ENCODE measurements around the gene CEP20. TPM values are rescaled to one million over a fixed set of nuclear protein-coding genes. Genes with fewer than 3 reads are reported as not detected.

The CEP20 gene
- total RNA-seq, 1 experiment from 2014 or later, result 52.4 TPM

- Mint-ChIP-seq H3K9me3 (ENCODE audit: low read depth, unreplicated experiment) (no peaks in the 10 kb centered on the region), H3K36me3 (ENCODE audit: insufficient read depth, unreplicated experiment) (no peaks in the 10 kb centered on the region), H3K4me1 (ENCODE audit: low read depth, unreplicated experiment) (no peaks in the 10 kb centered on the region), H3K27ac (ENCODE audit: unreplicated experiment) (no peak overlapping the region), H3K4me3 (ENCODE audit: low read depth, unreplicated experiment) (no peak overlapping the region), H3K27me3 (ENCODE audit: unreplicated experiment) (no peaks in the 10 kb centered on the region)
- no peak for TF ChIP-seq CTCF (IDR thresholded peaks at IDR 0.05; ENCODE audit: unreplicated experiment)
- intact Hi-C loops (cut with micrococcal nuclease; ENCODE audit: unreplicated experiment), result loop anchor here (5.0 kb wide), 1 partner anchor 46 kb away; the partner anchor contains the start of gene CEP20
- BruUV-seq (replicated peaks), result no TSS peak
- no peak for DNase-seq
- CTCF ChIA-PET, result no interaction called here
Measured at GRCh38 chr16:15932939-15933338, 44.5 kb upstream of the CEP20 start.

- no peaks in the 10 kb centered on the region for H3K27me3 Mint-ChIP-seq (ENCODE audit: unreplicated experiment)
- H3K9me3 Mint-ChIP-seq (ENCODE audit: low read depth, unreplicated experiment), result no peaks in the 10 kb centered on the region
- CTCF ChIA-PET, result interaction anchor here (0.7 kb wide), 2 partner anchors 88 to 261 kb away, joined by 3 read pairs; no protein-coding TSS in a partner anchor
- intact Hi-C loops (cut with micrococcal nuclease; ENCODE audit: unreplicated experiment), result no loop called here
- BruUV-seq (replicated peaks), result no TSS peak
- no peaks in the 10 kb centered on the region for H3K4me1 Mint-ChIP-seq (ENCODE audit: low read depth, unreplicated experiment)
- TF ChIP-seq CTCF (IDR thresholded peaks at IDR 0.05; ENCODE audit: unreplicated experiment), result no peak
- H3K4me3 Mint-ChIP-seq (ENCODE audit: low read depth, unreplicated experiment), result no peak overlapping the region
- H3K36me3 Mint-ChIP-seq (ENCODE audit: insufficient read depth, unreplicated experiment), result no peaks in the 10 kb centered on the region
- no peak for DNase-seq
- H3K27ac Mint-ChIP-seq (ENCODE audit: unreplicated experiment), result no peak overlapping the region
Measured at GRCh38 chr16:15928261-15929104, 40.1 kb upstream of the CEP20 start.

- BruUV-seq (replicated peaks), result no TSS peak
- CTCF ChIA-PET, result interaction anchor here (0.6 kb wide), 1 partner anchor 373 kb away, joined by 5 read pairs; no protein-coding TSS in a partner anchor
Measured at GRCh38 chr16:15925631-15926030, 37.2 kb upstream of the CEP20 start.

GRCh38 chr16:15924996-15925395 is 36.6 kb upstream of the CEP20 start:
- DNase-seq, result no peak
- intact Hi-C loops (cut with micrococcal nuclease; ENCODE audit: unreplicated experiment), result no loop called here
- Mint-ChIP-seq H3K4me1 (ENCODE audit: low read depth, unreplicated experiment) (peaks cover 10% of the 10 kb centered on the region), H3K27me3 (ENCODE audit: unreplicated experiment) (no peaks in the 10 kb centered on the region), H3K9me3 (ENCODE audit: low read depth, unreplicated experiment) (no peaks in the 10 kb centered on the region), H3K4me3 (ENCODE audit: low read depth, unreplicated experiment) (no peak overlapping the region), H3K27ac (ENCODE audit: unreplicated experiment) (no peak overlapping the region), H3K36me3 (ENCODE audit: insufficient read depth, unreplicated experiment) (no peaks in the 10 kb centered on the region)
- no TSS peak for BruUV-seq (replicated peaks)
- no peak for TF ChIP-seq CTCF (IDR thresholded peaks at IDR 0.05; ENCODE audit: unreplicated experiment)
- CTCF ChIA-PET, result no interaction called here

More at GRCh38 chr16:15925631-15926030, 37.2 kb upstream of the CEP20 start:
- H3K27me3 Mint-ChIP-seq (ENCODE audit: unreplicated experiment), result no peaks in the 10 kb centered on the region
- no peak overlapping the region for H3K4me3 Mint-ChIP-seq (ENCODE audit: low read depth, unreplicated experiment)
- intact Hi-C loops (cut with micrococcal nuclease; ENCODE audit: unreplicated experiment), result no loop called here
- H3K9me3 Mint-ChIP-seq (ENCODE audit: low read depth, unreplicated experiment), result no peaks in the 10 kb centered on the region
- H3K36me3 Mint-ChIP-seq (ENCODE audit: insufficient read depth, unreplicated experiment), result no peaks in the 10 kb centered on the region
- no peak for DNase-seq
- H3K4me1 Mint-ChIP-seq (ENCODE audit: low read depth, unreplicated experiment), result peaks cover 4% of the 10 kb centered on the region
- no peak overlapping the region for H3K27ac Mint-ChIP-seq (ENCODE audit: unreplicated experiment)
- TF ChIP-seq CTCF (IDR thresholded peaks at IDR 0.05; ENCODE audit: unreplicated experiment), result no peak
